Transverse colon (tissue), 4 donors: ENCODE measurements around the gene MEGF11.

Experiments
- CTCF ChIP-seq, 5 experiments: fragments of 200-600 bp in 3 of 5; fragments of 450-650 bp in 2 of 5; sonication (generic) in 3 of 5; IDR thresholded peaks; 1 replicate in 2 of 5; 2 replicates in 3 of 5; pipeline ENCODE4 v1.5.1; 2016 to 2017; ENCODE audit warnings: antibody characterized with exemption in 5 of 5, inconsistent platforms in 3 of 5, mild to moderate bottlenecking in 2 of 5, moderate library complexity in 1 of 5
- POLR2A ChIP-seq: fragments of 450-650 bp; IDR thresholded peaks from one replicate; pipeline ENCODE4 v1.6.1; 2016; ENCODE audit warnings: antibody characterized with exemption, mild to moderate bottlenecking, moderate library complexity
- POLR2AphosphoS5 ChIP-seq, 3 donors: sonication (generic); formaldehyde crosslinking; IDR thresholded peaks; one replicate each; pipeline ENCODE4 v1.6.1; 2016; ENCODE audit warnings: antibody characterized with exemption in 3 of 3

DNA sequence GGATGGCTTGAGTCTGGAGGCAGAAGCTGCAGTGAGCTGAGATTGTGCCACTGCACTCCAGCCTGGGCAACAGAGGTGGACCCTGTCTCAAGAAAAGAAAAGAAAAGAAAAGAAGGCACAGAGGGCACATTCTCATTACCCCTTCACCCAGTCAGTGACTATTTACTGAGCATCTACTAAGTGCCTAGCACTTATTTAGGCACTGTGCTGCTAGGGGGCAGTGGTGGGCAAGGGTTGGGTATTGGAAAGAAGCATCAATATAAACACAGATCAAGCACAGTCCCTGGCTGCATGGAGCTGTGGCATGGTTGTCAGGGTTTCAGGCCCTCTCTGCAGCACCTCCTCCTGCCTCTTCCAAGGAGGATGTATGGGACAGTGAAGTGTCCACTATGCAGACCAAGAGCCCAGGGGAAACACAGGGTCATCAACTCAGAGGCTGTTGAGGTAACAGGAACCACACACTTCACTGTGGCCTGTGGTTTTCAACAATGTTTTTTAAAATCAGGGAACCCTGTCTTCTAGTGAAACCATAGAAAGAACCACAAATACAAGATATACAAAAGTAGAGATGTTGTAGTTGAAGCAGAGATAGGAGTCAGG is 245.8 kb downstream of the MEGF11 start:
- TF ChIP-seq POLR2AphosphoS5 (IDR thresholded peaks at IDR 0.05) (no peak), POLR2A (no peak), CTCF (IDR thresholded peaks at IDR 0.05) (no peak)
